ENCODE data around the gene TMEM63A. TPM values are rescaled to one million over a fixed set of nuclear protein-coding genes. Genes with fewer than 3 reads are reported as not detected.
"Not testable (repeated sequence)": the region's sequence is repeated elsewhere in the genome, so short reads cannot be mapped to it uniquely, and the experiment has no call there.

TMEM63A gene
- total and polyA plus RNA-seq, 2 of the 13 experiments (the other 11 are each of a cell fraction or from before 2014, with no cell fraction given): 23.9 to 53.3 TPM

GRCh38 chr1:225806249-225806648, 75.9 kb downstream of the TMEM63A start:
- Histone ChIP-seq H3K36me3 (replicated peaks in 1 of 2; ENCODE audit: control insufficient read depth in 1 of 2, insufficient read depth in 2 of 2, low read length in 2 of 2) (no peaks in the 10 kb centered on the region), H3K4me1 (ENCODE audit: insufficient read depth, low read length) (peaks cover 17% of the 10 kb centered on the region), H3K4me3 (replicated peaks in 1 of 3; ENCODE audit: insufficient read depth in 1 of 3, low read depth in 2 of 3, low read length in 3 of 3) (no peak overlapping the region), H3K27ac (ENCODE audit: extremely low read length, insufficient read depth, low read length) (no peak overlapping the region), H2AFZ (ENCODE audit: low read length) (no peak overlapping the region), H3K79me2 (ENCODE audit: insufficient read depth, low read length) (peaks cover 6% of the 10 kb centered on the region), H3K27me3 (ENCODE audit: control insufficient read depth in 1 of 2, insufficient read depth in 2 of 2, low read length in 2 of 2) (no peaks in the 10 kb centered on the region), H3K9ac (ENCODE audit: insufficient read depth, low read depth, low read length) (no peak overlapping the region), H3K9me3 (ENCODE audit: low read length) (no peaks in the 10 kb centered on the region), H4K20me1 (ENCODE audit: insufficient read depth, low read length) (no peaks in the 10 kb centered on the region), H3K4me2 (ENCODE audit: low read depth, low read length) (no peak overlapping the region)
- DNase-seq (ENCODE audit: low spot score): no peak
- intact Hi-C loops (cut with micrococcal nuclease; ENCODE audit: unreplicated experiment): no loop called here
- ChIA-PET POLR2A (interaction anchor here (0.9 kb wide), 1 partner anchor 29 kb away, joined by 4 read pairs; the partner anchor contains the start of gene SRP9), CTCF (ENCODE audit: low intra/inter-chr PET ratio, low total read pairs) (no interaction called here)
- FAIRE-seq: no peak
- in situ Hi-C loops (cut with HindIII; ENCODE audit: extremely low pct_ligation_motif_present, low pct_unique_long_range_greater_than_20kb): no loop called here
- ATAC-seq: no peak
- 92% methylated on average over 1 of the region's 1 CpG for WGBS (ENCODE audit: low lambda C conversion rate)
- no TSS peak for BruUV-seq (replicated peaks)
- no peak for TF ChIP-seq SMYD3 (CRISPR knock-in tag; IDR thresholded peaks at IDR 0.05)
- no peak for TF ChIP-seq ETV5 (CRISPR knock-in tag; IDR thresholded peaks at IDR 0.05; ENCODE audit: borderline replicate concordance)
- TF ChIP-seq ETS1 (CRISPR knock-in tag; IDR thresholded peaks at IDR 0.05): no peak
- TF ChIP-seq TRIM24 (CRISPR knock-in tag; IDR thresholded peaks at IDR 0.05): no peak
- no peak for TF ChIP-seq MED1 (CRISPR knock-in tag; IDR thresholded peaks at IDR 0.05)
- TF ChIP-seq DBP (CRISPR knock-in tag; IDR thresholded peaks at IDR 0.05; ENCODE audit: not compliant biosample characterization): no peak

- intact Hi-C loops (cut with micrococcal nuclease; ENCODE audit: unreplicated experiment); DNase-seq (ENCODE audit: low spot score); H3K4me1 ChIP-seq (ENCODE audit: insufficient read depth, low read length); FAIRE-seq; in situ Hi-C loops (cut with HindIII; ENCODE audit: extremely low pct_ligation_motif_present, low pct_unique_long_range_greater_than_20kb); H3K4me2 ChIP-seq (ENCODE audit: low read depth, low read length); ATAC-seq; CTCF ChIA-PET (ENCODE audit: low intra/inter-chr PET ratio, low total read pairs); H3K36me3 ChIP-seq (replicated peaks in 1 of 2; ENCODE audit: control insufficient read depth in 1 of 2, insufficient read depth in 2 of 2, low read length in 2 of 2); H3K9me3 ChIP-seq (ENCODE audit: low read length); H4K20me1 ChIP-seq (ENCODE audit: insufficient read depth, low read length); H3K79me2 ChIP-seq (ENCODE audit: insufficient read depth, low read length); H2AFZ ChIP-seq (ENCODE audit: low read length); H3K27me3 ChIP-seq (ENCODE audit: control insufficient read depth in 1 of 2, insufficient read depth in 2 of 2, low read length in 2 of 2); H3K9ac ChIP-seq (ENCODE audit: insufficient read depth, low read depth, low read length); BruUV-seq (replicated peaks); H3K4me3 ChIP-seq (replicated peaks in 1 of 3; ENCODE audit: insufficient read depth in 1 of 3, low read depth in 2 of 3, low read length in 3 of 3); H3K27ac ChIP-seq (ENCODE audit: extremely low read length, insufficient read depth, low read length): not testable (repeated sequence)
- WGBS (ENCODE audit: low lambda C conversion rate): 94% methylated on average over 3 of the region's 7 CpGs
- POLR2A ChIA-PET: interaction anchor here (2.6 kb wide), 1 partner anchor 23 kb away, joined by 10 read pairs; the partner anchor contains the start of gene SRP9
Measured at GRCh38 chr1:225801146-225801545, 81.0 kb downstream of the TMEM63A start.

- H3K79me2 ChIP-seq (ENCODE audit: insufficient read depth, low read length); H4K20me1 ChIP-seq (ENCODE audit: insufficient read depth, low read length); H3K4me1 ChIP-seq (ENCODE audit: insufficient read depth, low read length); H3K27ac ChIP-seq (ENCODE audit: extremely low read length, insufficient read depth, low read length); FAIRE-seq; BruUV-seq (replicated peaks); H2AFZ ChIP-seq (ENCODE audit: low read length); intact Hi-C loops (cut with micrococcal nuclease; ENCODE audit: unreplicated experiment); H3K4me2 ChIP-seq (ENCODE audit: low read depth, low read length); H3K27me3 ChIP-seq (ENCODE audit: control insufficient read depth in 1 of 2, insufficient read depth in 2 of 2, low read length in 2 of 2); CTCF ChIA-PET (ENCODE audit: low intra/inter-chr PET ratio, low total read pairs); ATAC-seq; H3K9ac ChIP-seq (ENCODE audit: insufficient read depth, low read depth, low read length); POLR2A ChIA-PET; H3K4me3 ChIP-seq (replicated peaks in 1 of 3; ENCODE audit: insufficient read depth in 1 of 3, low read depth in 2 of 3, low read length in 3 of 3); H3K36me3 ChIP-seq (replicated peaks in 1 of 2; ENCODE audit: control insufficient read depth in 1 of 2, insufficient read depth in 2 of 2, low read length in 2 of 2); in situ Hi-C loops (cut with HindIII; ENCODE audit: extremely low pct_ligation_motif_present, low pct_unique_long_range_greater_than_20kb); H3K9me3 ChIP-seq (ENCODE audit: low read length); DNase-seq (ENCODE audit: low spot score): not testable (repeated sequence)
- 99% methylated on average over 18 of the region's 18 CpGs for WGBS (ENCODE audit: low lambda C conversion rate)
Measured at GRCh38 chr1:225796097-225796496, 86.1 kb downstream of the TMEM63A start.

All from HepG2 (cell line).